GM20431 (cell line): Measurements from ENCODE around the gene TP73.

Experiments
- in situ Hi-C: fragments of 300-500 bp; cut with MseI, MboI; formaldehyde crosslinking; loops from one replicate; pipeline ENCODE4 v1.15.0; 2020; ENCODE audit warnings: low sequenced_read_pairs; ENCODE audit not compliant: unreplicated experiment

TP73 gene

GRCh38 chr1:3717715-3718601, 65.6 kb downstream of the TP73 start:
- in situ Hi-C loops, result no loop called here

- in situ Hi-C loops, result no loop called here
Measured at GRCh38 chr1:3718764-3719163, 66.4 kb downstream of the TP73 start.

GRCh38 chr1:3721955-3722465, 69.7 kb downstream of the TP73 start:
- in situ Hi-C loops, result loop anchor here (10.0 kb wide), 1 partner anchor 97 kb away; the partner anchor contains the start of gene TPRG1L

- in situ Hi-C loops, result loop anchor here (10.0 kb wide), 1 partner anchor 98 kb away; the partner anchor contains the start of gene TPRG1L
Measured at GRCh38 chr1:3722846-3723245, 70.5 kb downstream of the TP73 start.

GRCh38 chr1:3724416-3725030, 72.2 kb downstream of the TP73 start:
- in situ Hi-C loops, result loop anchor here (10.0 kb wide), 1 partner anchor 100 kb away; the partner anchor contains the start of gene TPRG1L

- in situ Hi-C loops, result loop anchor here (10.0 kb wide), 1 partner anchor 101 kb away; the partner anchor contains the start of gene TPRG1L
Measured at GRCh38 chr1:3725366-3725765, 73.0 kb downstream of the TP73 start.

- in situ Hi-C loops, result loop anchor here (10.0 kb wide), 1 partner anchor 102 kb away; the partner anchor contains the start of gene TPRG1L
Measured at GRCh38 chr1:3727042-3727824, 74.9 kb downstream of the TP73 start.

GRCh38 chr1:3727825-3728776, 75.8 kb downstream of the TP73 start:
- in situ Hi-C loops, result loop anchor here (10.0 kb wide), 1 partner anchor 103 kb away; the partner anchor contains the start of gene TPRG1L

GRCh38 chr1:3729594-3730542, 77.6 kb downstream of the TP73 start:
- in situ Hi-C loops, result loop anchor here (10.0 kb wide), 1 partner anchor 105 kb away; the partner anchor contains the start of gene TPRG1L

- in situ Hi-C loops, result no loop called here
Measured at GRCh38 chr1:3730543-3731247, 78.4 kb downstream of the TP73 start.

GRCh38 chr1:3731583-3732433, 79.5 kb downstream of the TP73 start:
- in situ Hi-C loops, result no loop called here

- in situ Hi-C loops, result no loop called here
Measured at GRCh38 chr1:3732434-3733093, 80.2 kb downstream of the TP73 start.

GRCh38 chr1:3733094-3733882, 81.0 kb downstream of the TP73 start:
- in situ Hi-C loops, result no loop called here

GRCh38 chr1:3733883-3734589, 81.7 kb downstream of the TP73 start:
- in situ Hi-C loops, result no loop called here
